ENCODE data around the gene GSN.

GRCh38 chr9:121279776-121280388 is 11.9 kb downstream of the GSN start:
- TF ChIP-seq USF2 (IDR thresholded peaks at IDR 0.05; ENCODE audit: low read length) (no peak), TAF1 (IDR thresholded peaks at IDR 0.05; ENCODE audit: low read depth, low read length) (no peak), JUND (IDR thresholded peaks at IDR 0.05; ENCODE audit: low read length) (no peak), POLR2A (IDR thresholded peaks at IDR 0.05; ENCODE audit: control extremely low read depth in 1 of 2, low read depth in 2 of 2, low read length in 2 of 2) (no peak), CTCF (IDR thresholded peaks at IDR 0.05; ENCODE audit: control extremely low read depth in 1 of 3, insufficient read depth in 1 of 3, low read depth in 1 of 3, low read length in 3 of 3) (no peak), CTBP2 (IDR thresholded peaks at IDR 0.05; ENCODE audit: borderline replicate concordance, insufficient read depth, insufficient read length, low read length) (no peak), EP300 (IDR thresholded peaks at IDR 0.05; ENCODE audit: borderline replicate concordance in 1 of 2, low read depth in 2 of 2, low read length in 2 of 2) (no peak), KDM1A (IDR thresholded peaks at IDR 0.05; ENCODE audit: borderline replicate concordance, low read length) (no peak), RXRA (IDR thresholded peaks at IDR 0.05; ENCODE audit: insufficient read depth, low read depth, low read length) (no peak), MAFK (IDR thresholded peaks at IDR 0.05; ENCODE audit: low read depth, low read length) (no peak), POLR2AphosphoS5 (IDR thresholded peaks at IDR 0.05; ENCODE audit: low read depth, low read length) (no peak), SIN3A (conservative IDR thresholded peaks at IDR 0.05 in 1 of 2, IDR thresholded peaks at IDR 0.05 in 1 of 2; ENCODE audit: low read depth in 1 of 2, low read length in 2 of 2) (no peak), RNF2 (IDR thresholded peaks at IDR 0.05; ENCODE audit: borderline replicate concordance, low read depth, low read length, missing control alignments, poor library complexity, severe bottlenecking) (no peak)

Data from H1 (cell line).